K562 (cell line): ENCODE data around the gene PTH2. TPM values are rescaled to one million over a fixed set of nuclear protein-coding genes. Genes with fewer than 3 reads are reported as not detected.

Experiments used
- ATF4 ChIP-seq: fragments of 450-650 bp; formaldehyde crosslinking; IDR thresholded peaks from 2 replicates; pipeline ENCODE4 v1.4.0; 2022; ENCODE audit warnings: mild to moderate bottlenecking, moderate library complexity
- BCL6 ChIP-seq: fragments of 250-450 bp; sonication (Bioruptor Pico); IDR thresholded peaks from 2 replicates; pipeline ENCODE4 v1.4.0; 2020
- HDAC2 ChIP-seq: fragments of 450-650 bp; IDR thresholded peaks from 2 replicates; pipeline ENCODE4 v1.6.1; 2016; ENCODE audit warnings: mild to moderate bottlenecking
- JUND ChIP-seq, 2 experiments: IDR thresholded peaks; 2 replicates in 1 of 2; 3 replicates in 1 of 2; pipeline ENCODE4 v1.6.1; 2011; ENCODE audit warnings: borderline replicate concordance in 2 of 2, low read depth in 2 of 2, low read length in 2 of 2, improper control_type of control experiment in 1 of 2, missing biosample characterization in 1 of 2, missing genetic modification characterization in 1 of 2, missing genetic modification reagents in 1 of 2
- KDM5B ChIP-seq: fragments of 200-600 bp; sonication (generic); IDR thresholded peaks from 2 replicates; pipeline ENCODE4 v1.6.1; 2012; ENCODE audit warnings: low read depth, mild to moderate bottlenecking, moderate library complexity, low read length, control low read depth, inconsistent platforms; ENCODE audit not compliant: insufficient replicate concordance
- KLF6 ChIP-seq: fragments of 250-450 bp; sonication (Bioruptor Pico); IDR thresholded peaks from 2 replicates; pipeline ENCODE4 v1.4.0; 2020; ENCODE audit warnings: mild to moderate bottlenecking, moderate library complexity, borderline replicate concordance
- MAX ChIP-seq: sonication (generic); formaldehyde crosslinking; IDR thresholded peaks from 2 replicates; pipeline ENCODE4 v1.9.0; 2022; ENCODE audit warnings: mild to moderate bottlenecking, missing genetic modification reagents
- MCM3 ChIP-seq: fragments of 450-650 bp; IDR thresholded peaks from 2 replicates; pipeline ENCODE4 v1.6.1; 2016
- MIER1 ChIP-seq: fragments of 450-650 bp; IDR thresholded peaks from 2 replicates; pipeline ENCODE4 v1.6.1; 2016; ENCODE audit warnings: antibody characterized with exemption, mild to moderate bottlenecking, low read depth
- RAD21 ChIP-seq, 2 experiments: fragments of 250-450 bp in 1 of 2; fragments of 450-650 bp in 1 of 2; sonication (Bioruptor Pico) in 1 of 2; formaldehyde crosslinking in 1 of 2; IDR thresholded peaks in 1 of 2; conservative IDR thresholded peaks in 1 of 2; 2 replicates each; pipeline versions ENCODE4 v1.4.0 to v1.8.0; 2020 to 2022; ENCODE audit warnings: mild to moderate bottlenecking in 2 of 2, moderate library complexity in 1 of 2
- SREBF2 ChIP-seq: sonication (generic); formaldehyde crosslinking; IDR thresholded peaks from 2 replicates; pipeline ENCODE4 v1.4.0; 2020; ENCODE audit warnings: mild to moderate bottlenecking, missing genetic modification reagents
- TAF7 ChIP-seq: fragments of 450-650 bp; IDR thresholded peaks from 2 replicates; pipeline ENCODE4 v1.6.1; 2016; ENCODE audit warnings: missing genetic modification characterization, missing compliant biosample characterization
- TEAD1 ChIP-seq, 2 experiments: fragments of 450-650 bp in 1 of 2; sonication (generic) in 1 of 2; formaldehyde crosslinking; IDR thresholded peaks; 2 replicates each; pipeline versions ENCODE4 v1.4.0 to v1.8.0; 2020 to 2022; ENCODE audit warnings: mild to moderate bottlenecking in 2 of 2, missing genetic modification reagents in 1 of 2
- TEAD2 ChIP-seq: fragments of 450-650 bp; IDR thresholded peaks from 2 replicates; pipeline ENCODE4 v1.6.1; 2016; ENCODE audit warnings: missing genetic modification characterization, control low read depth, missing compliant biosample characterization
- THRAP3 ChIP-seq: fragments of 450-650 bp; IDR thresholded peaks from 2 replicates; pipeline ENCODE4 v1.6.1; 2016; ENCODE audit warnings: mild to moderate bottlenecking, inconsistent platforms, borderline replicate concordance
- XRCC3 ChIP-seq: fragments of 450-650 bp; IDR thresholded peaks from 2 replicates; pipeline ENCODE4 v1.6.1; 2017; ENCODE audit warnings: mild to moderate bottlenecking, moderate library complexity
- ZNF395 ChIP-seq: fragments of 200-800 bp; sonication (Bioruptor generic); IDR thresholded peaks from 2 replicates; pipeline ENCODE4 v1.6.1; 2017; ENCODE audit warnings: missing genetic modification characterization, missing compliant biosample characterization
- ZNF57 ChIP-seq: fragments of 450-650 bp; formaldehyde crosslinking; IDR thresholded peaks from 2 replicates; pipeline ENCODE4 v1.4.0; 2020; ENCODE audit warnings: mild to moderate bottlenecking, moderate library complexity
- polyA plus RNA-seq, 8 experiments: library from polyadenylated mRNA; depleted of rRNA in 4 of 8; stranded (reverse) in 5 of 8; unstranded in 3 of 8; fragments of >200 nt; fragmentation: Nextera tagmentation in 2 of 8; fragmentation: Illumina TruSeq in 1 of 8; extraction: Ambion mirVana in 2 of 8; extraction: Trizol in 1 of 8; gene quantifications; 2 replicates each; pipeline versions ENCODE4 v1.2.1 to v1.2.3, GENCODE V29; 2011 to 2014; ENCODE audit warnings: inconsistent platforms in 1 of 8, missing spikeins in 1 of 8
- total RNA-seq, 7 experiments: library from RNA; depleted of rRNA in 6 of 7; stranded (reverse); fragments of >200 nt in 6 of 7; fragmentation: Illumina TruSeq in 2 of 7; extraction: Trizol in 2 of 7; gene quantifications; 2 replicates each; pipeline versions ENCODE4 v1.2.1 to v1.2.3, GENCODE V29; 2011 to 2021; ENCODE audit warnings: low replicate concordance in 1 of 7
- TF ChIP-seq, protein P1 (sequence below): fragments of 450-650 bp; formaldehyde crosslinking; IDR thresholded peaks from 2 replicates; pipeline ENCODE4 v1.4.0; 2020; ENCODE audit warnings: mild to moderate bottlenecking
- TF ChIP-seq, protein P2 (sequence below): sonication (generic); formaldehyde crosslinking; IDR thresholded peaks from 2 replicates; pipeline ENCODE4 v1.8.1; 2023; ENCODE audit warnings: mild to moderate bottlenecking, missing genetic modification reagents, moderate library complexity
- TF ChIP-seq, protein P3 (sequence below): sonication (generic); formaldehyde crosslinking; IDR thresholded peaks from 2 replicates; pipeline ENCODE4 v1.8.1; 2023; ENCODE audit warnings: mild to moderate bottlenecking, missing genetic modification reagents

Gene PTH2
- total and polyA plus RNA-seq, 9 of the 15 experiments (the other 6 are each of a cell fraction or from before 2014, with no cell fraction given): 1.3 TPM; not detected in 8

GRCh38 chr19:49430678-49431329, 7.6 kb upstream of the PTH2 start (continued):
- TF ChIP-seq TEAD2 (no peak), ATF4 (CRISPR knock-in tag) (no peak), MAX (CRISPR knock-in tag) (peak; percentile 89), ZNF57 (no peak), KLF6 (CRISPR knock-in tag) (no peak), XRCC3 (no peak), HDAC2 (0 out of 2 replicates have a peak, but pooled peaks have one; percentile 22), RAD21 (CRISPR knock-in tag; conservative IDR thresholded peaks at IDR 0.05 in 1 of 2, IDR thresholded peaks at IDR 0.05 in 1 of 2) (peak; percentile 36 to 64), JUND (IDR thresholded peaks at IDR 0.05; ENCODE audit: borderline replicate concordance, low read depth, low read length) (peak; percentile 20; the same call in 1 of the 2 replicates), JUND (tag; IDR thresholded peaks at IDR 0.05; ENCODE audit: borderline replicate concordance, low read depth, low read length) (0 out of 3 replicates have a peak, but pooled peaks have one; percentile 24), TEAD1 (CRISPR knock-in tag; IDR thresholded peaks at IDR 0.05) (0 out of 4 replicates have a peak, but pooled peaks of 1 of the 2 experiments have one; percentile 20), TAF7 (tag) (no peak), MCM3 (no peak), BCL6 (CRISPR knock-in tag) (no peak), MIER1 (no peak), SREBF2 (CRISPR knock-in tag) (no peak), KDM5B (peak; percentile 53), THRAP3 (no peak; the same call in 1 of the 2 replicates), ZNF395 (CRISPR knock-in tag) (no peak)
- TF ChIP-seq, protein P1, sequence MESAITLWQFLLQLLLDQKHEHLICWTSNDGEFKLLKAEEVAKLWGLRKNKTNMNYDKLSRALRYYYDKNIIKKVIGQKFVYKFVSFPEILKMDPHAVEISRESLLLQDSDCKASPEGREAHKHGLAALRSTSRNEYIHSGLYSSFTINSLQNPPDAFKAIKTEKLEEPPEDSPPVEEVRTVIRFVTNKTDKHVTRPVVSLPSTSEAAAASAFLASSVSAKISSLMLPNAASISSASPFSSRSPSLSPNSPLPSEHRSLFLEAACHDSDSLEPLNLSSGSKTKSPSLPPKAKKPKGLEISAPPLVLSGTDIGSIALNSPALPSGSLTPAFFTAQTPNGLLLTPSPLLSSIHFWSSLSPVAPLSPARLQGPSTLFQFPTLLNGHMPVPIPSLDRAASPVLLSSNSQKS (CRISPR knock-in tag): no peak
- TF ChIP-seq, protein P2, sequence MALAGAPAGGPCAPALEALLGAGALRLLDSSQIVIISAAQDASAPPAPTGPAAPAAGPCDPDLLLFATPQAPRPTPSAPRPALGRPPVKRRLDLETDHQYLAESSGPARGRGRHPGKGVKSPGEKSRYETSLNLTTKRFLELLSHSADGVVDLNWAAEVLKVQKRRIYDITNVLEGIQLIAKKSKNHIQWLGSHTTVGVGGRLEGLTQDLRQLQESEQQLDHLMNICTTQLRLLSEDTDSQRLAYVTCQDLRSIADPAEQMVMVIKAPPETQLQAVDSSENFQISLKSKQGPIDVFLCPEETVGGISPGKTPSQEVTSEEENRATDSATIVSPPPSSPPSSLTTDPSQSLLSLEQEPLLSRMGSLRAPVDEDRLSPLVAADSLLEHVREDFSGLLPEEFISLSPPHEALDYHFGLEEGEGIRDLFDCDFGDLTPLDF (CRISPR knock-in tag): no peak
- TF ChIP-seq, protein P3, sequence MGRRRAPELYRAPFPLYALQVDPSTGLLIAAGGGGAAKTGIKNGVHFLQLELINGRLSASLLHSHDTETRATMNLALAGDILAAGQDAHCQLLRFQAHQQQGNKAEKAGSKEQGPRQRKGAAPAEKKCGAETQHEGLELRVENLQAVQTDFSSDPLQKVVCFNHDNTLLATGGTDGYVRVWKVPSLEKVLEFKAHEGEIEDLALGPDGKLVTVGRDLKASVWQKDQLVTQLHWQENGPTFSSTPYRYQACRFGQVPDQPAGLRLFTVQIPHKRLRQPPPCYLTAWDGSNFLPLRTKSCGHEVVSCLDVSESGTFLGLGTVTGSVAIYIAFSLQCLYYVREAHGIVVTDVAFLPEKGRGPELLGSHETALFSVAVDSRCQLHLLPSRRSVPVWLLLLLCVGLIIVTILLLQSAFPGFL: no peak
